GM21717 (cell line): ENCODE data around the gene USP6NL.

Experiments used
- ATAC-seq: cut with Tn5 transposase; IDR thresholded peaks from one replicate; pipeline ENCODE4 v1.9.1; 2021; ENCODE audit warnings: mild to moderate bottlenecking, moderate library complexity; ENCODE audit not compliant: unreplicated experiment

The USP6NL gene

DNA sequence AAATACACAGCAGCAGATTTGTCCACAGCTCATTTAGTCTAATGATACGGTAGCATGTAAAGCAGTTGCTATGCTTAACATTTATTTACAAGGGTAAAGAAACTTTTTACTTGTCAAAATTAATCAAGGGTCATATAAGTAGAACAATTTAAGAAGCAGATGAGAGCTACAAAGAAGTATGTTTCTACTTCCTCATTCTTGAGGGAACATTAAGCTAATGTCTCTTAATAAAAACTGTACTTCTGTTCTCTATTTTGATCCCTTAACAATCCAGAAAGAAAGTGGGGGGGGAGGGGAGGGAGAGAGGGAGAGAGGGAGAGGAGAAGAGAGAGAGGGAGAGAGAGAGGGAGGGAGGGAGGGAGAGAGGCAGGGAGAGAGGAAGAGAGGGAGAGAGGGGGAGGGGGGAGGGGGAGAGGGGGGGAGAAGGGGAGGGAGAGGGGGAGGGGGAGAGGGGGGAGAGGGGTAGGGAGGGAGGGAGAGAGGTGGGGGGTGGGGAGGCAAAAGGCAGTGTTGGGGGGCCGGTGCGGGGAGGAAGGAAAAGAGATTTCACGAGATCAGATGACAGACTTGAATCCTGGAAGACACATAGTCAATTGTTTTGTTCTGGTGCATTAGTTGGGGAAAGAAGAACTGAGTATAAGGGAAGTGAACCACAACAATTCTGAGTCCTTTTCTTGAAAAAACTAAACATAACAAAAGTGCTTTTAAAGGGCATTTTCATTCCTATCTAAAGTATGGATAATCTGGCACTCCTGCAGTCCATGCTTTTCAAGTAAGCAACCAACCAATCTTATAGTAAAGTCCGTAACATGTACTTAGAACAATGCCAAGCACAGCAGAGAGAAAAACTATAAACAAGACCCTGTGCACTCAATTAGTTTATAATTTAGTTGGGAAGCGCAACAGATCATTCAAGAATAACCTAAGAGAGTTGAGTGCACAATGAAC is 128.0 kb downstream of the USP6NL start:
- ATAC-seq, result no peak

DNA sequence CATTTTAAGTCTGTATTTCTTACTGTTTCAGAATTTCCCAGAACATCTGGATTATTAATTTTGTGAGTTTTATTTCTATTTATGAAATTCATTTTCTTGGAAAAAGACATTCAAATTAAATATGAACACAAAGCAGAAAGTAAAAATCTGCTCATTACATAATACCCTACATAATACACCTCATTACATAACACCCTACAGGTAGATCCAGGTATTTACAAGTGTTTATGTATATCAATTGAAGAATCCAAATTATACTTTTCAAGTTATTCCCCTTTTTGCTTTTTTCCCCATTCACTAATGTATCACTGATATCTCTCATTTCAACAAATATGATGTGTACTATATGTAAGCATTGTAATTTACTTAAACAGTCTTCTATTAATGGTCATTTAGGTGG is 129.1 kb downstream of the USP6NL start:
- ATAC-seq, result no peak

DNA sequence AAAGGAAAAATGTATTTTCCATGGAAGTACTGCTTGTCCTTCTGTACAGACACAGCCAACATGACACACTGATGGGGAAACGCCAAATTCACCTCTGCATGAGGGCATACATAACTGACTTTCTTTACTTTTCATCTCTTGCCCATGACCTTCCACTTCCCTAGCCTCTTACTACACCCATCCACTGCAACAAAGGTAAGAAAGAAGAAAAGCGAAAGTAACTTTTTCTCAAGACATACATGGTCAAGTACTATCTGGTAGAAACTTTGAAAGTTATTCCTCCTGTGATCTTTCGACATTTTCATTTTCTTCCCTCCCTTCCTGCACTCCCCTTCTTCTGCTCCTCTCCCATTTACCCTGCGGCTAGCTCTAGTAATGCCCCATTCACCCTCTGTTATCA is 130.8 kb downstream of the USP6NL start:
- no peak for ATAC-seq

DNA sequence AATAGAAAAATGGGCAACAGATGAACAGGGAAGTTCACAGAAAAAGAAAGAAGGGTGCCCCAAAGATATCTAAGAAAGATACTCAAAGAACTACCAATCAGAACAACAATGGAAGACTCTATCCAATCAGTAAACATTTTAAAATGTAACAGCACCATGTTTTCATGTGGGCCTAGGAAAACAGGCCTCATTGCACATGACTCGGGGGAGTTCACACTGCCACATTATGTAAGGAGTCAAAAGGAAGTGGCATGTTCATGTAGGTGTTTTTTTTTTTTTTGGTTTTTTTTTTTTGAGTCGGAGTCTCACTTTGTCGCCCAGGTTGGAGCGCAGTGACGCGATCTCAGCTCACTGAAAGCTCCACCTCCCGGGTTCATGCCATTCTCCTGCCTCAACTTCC is 132.2 kb downstream of the USP6NL start:
- no peak for ATAC-seq

DNA sequence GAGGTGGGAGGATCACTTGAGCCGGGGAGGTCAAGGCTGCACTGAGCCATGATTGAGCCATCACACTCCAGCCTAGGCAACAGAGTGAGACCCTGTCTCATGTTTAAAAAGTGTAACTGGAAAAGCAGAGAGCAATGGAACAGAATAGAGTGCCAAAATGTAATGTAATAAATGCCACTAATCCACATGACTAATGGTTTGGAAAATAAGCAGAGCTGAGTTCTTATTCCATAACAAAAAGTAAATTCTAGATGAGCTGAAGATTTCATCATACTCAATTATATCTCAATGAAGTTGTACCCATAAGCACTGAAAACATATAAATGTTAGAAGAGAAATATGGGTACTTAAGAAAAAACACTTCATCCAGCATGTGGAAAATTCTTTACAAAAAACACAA is 132.6 kb downstream of the USP6NL start:
- no peak for ATAC-seq

DNA sequence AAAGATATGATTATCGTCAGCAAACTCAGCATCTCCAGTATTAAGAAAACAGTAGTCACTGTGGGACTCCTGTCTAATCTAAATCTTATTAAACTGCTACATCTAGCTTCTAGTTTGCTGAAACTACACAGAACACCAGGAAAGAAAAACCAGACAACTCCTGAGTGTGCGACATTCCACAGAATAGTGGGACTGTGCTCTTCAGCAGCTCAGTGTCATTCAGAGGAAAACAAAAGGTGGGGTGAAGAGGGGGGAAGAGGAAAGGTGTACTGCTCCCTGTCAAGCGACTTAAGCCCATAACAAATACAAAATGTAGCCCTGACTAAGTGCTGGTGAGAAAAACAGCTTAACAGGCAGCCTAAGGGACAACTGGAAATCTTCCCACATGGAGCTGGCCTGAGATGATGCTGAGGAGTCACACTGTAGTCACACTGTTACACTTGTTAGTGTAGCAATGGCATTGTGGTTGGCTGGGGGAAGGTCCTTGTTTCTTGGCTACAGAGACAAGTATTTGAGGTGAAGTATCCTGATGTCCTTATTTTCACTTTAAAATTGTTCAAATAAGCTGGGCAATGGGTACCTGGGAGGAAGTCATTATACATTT is 135.5 kb downstream of the USP6NL start:
- no peak for ATAC-seq

DNA sequence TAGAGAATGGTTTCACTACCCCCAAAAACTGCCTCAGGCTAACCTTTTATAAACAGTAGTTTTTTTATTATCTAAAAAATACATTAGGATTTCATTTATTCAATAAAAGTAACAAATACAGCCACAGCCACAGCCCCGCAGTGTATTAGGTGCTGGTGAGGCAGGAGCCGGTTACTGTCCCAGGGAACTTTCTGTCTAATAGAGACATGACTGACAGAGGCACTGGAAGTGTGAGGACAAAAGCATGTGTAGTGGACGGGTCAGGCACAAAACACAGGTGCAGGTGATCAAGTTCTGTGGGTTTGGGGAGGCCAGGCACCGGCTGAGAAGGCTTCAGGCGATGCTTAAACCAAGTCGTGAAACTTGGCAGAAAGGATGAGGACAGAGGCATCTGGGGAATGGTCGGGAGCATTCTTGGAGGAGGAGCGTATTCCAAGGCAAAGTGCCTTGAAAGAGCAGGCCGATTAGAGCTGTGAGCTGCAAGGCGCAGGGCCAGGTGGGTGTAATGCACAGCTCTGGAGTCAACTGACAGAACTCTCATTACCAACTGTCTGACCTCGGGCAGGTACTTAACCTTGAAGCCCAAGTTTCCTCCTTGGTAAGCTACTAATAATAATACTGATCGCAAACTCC is 138.2 kb downstream of the USP6NL start:
- ATAC-seq, result no peak

DNA sequence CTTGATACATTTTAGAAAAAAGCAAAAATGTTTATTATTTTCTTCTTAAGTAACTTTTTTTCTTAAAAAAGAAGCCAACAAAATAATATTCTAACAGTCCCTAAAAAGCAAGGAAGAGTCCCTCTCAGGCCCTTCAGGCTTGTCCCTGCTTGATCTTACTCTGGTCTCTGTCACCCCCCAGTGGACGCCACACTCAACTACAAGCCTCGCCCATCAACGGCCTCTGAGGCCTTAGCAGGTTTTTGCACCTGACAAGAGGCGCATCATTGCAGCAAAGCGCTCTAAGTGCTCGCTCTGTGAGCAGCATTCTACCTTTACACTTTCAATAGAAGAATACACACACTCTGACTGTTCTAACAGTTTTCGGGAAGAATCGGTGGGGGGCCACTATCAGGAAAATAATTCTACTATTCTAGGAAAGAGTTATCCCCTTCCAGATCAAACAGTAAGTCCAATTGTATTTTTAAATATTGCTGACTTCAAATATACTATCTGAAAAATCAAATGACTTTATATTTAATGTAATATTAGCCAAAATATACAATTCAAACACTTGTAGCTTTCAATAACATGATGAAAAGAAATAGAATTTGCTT is 139.2 kb downstream of the USP6NL start:
- peak; percentile 67 for ATAC-seq

DNA sequence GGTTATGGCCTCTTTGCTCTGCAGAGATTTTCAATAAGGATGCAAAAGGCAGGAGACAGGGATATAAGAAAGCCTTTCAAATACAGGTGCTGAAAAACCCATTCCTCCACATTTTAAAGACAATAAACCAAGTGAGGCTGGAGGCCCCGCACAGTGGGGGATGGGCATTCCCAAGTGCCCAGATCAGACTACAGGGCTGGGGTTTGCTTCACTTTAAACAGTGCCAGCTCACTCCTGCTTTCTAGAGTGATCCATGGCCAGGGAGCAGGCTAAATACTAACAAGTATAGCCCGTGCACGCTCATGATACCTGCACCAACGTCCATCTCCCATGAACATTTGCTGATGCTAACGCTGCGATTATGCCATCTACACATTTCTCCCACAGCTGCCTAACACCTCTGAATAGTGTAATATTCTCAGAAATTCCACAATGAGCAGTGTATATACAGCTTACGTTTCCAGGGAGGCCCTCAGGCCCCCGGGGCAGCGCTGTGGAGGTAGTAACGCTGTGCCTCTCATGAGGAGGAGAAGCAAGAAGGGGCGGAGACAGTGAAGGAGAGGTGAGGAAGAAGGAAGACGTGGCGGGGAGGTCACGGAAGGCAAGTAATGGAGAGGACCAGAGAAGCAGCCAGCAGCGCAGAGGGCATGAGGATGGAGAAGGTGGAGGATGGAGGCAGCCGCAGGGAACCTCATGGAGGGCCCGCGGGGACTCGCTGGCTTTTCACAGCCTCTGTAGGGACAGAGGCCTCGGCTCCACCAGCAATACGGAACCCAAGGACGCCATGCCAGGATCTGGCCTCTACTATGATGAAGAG is 141.7 kb downstream of the USP6NL start:
- no peak for ATAC-seq

DNA sequence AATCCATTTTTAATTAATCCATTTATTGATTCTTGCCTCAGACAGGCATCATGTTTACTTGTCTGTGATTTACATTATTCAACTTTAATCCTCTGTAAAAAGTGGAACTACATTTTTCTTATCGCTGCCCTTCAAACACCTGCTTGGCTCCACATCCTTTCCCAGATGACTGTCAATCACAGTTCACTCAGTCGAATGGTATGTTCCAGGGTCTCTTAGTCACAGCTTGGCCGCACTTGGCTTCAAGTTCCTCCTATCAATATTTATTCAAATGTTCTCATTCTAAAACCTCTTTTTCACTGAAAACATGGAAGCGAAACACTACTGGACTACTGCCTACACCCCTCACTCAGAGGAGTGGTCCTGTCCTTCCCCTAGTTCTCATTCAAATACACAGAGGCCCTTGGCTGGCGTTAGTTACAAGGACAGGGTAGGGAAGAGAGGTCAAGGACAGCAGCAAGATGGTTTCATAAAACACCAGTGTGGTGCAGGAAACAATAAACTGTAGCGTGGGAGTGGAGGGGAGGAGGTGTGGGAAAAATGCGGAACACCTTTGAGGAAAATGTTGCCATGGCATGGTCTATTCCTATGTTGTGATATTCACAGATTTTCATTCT is 143.2 kb downstream of the USP6NL start:
- no peak for ATAC-seq

DNA sequence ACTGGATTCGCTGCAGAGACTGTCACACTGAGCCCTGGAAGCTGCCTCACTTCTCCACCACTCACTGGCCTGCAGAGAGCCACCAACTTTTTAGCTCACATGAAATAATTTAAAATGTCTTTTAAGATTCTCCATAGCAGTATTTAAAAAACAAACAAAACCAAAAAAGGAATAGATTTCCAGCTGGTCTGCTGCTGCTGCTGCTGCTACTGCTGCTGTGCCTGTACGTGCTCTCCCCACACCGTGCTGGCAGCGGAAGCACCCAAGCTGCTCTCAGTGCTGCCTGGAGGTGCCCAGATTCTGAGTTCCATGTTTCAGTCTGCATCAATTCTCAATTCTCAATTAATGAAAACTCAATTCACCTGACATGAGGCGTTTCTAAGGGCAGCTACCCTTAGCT is 146.0 kb downstream of the USP6NL start:
- no peak for ATAC-seq

DNA sequence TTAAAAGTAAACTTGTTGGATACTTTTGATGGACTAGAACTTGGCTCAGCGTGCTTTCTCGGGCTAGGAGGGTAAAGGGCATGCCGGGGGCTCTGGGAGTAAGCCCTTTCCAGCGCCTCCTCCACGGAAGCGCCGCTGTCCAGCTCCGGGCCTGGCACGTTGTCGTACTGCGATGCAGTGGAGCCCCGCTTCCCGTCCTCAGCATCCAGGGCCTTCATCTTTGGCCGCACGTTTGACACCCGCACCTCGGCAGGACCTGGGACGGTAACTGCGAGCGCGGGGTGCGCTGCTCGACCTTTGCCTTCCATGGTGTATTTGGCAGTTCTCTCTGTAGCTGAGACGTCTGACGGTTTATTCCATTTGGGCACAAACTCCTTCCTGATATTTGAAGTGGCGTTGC is 148.3 kb downstream of the USP6NL start:
- ATAC-seq, result no peak

DNA sequence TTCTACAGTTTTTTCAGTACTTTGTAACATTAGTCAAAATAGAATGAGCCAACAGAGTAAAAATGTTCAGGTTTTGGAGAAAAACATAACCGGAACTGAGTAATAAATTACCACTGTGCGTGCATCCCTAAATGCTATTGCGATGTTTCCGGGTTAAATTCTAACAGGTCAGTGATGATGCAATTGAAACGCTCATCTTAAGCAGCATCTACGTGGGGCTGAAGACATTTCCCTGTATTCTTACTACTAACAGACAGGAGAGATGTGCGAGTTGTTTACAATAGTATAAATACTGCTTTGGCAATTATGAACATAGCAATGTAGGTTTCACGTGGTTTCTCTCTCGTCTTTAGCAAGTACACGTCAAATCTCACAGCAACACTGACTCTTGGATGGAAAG is 149.4 kb downstream of the USP6NL start:
- ATAC-seq, result no peak

DNA sequence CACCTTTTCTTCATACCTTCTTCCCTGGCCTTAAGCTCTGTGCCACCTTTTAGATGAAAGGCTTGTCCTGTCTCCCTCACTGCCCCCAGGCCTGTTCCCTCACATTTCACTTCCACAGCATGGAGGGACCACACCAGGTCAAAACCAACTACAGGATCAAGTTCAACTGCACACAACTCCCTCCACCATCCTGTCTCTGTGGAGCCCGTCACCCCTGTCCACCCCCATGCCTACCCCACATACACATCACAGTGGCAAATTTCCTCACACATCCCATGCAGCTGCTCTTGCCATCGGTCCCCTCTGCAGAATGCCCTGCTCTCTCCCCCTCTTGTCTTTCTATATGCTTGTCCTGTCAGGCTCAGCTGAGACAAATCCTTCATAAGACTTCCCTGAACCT is 154.1 kb downstream of the USP6NL start:
- no peak for ATAC-seq

DNA sequence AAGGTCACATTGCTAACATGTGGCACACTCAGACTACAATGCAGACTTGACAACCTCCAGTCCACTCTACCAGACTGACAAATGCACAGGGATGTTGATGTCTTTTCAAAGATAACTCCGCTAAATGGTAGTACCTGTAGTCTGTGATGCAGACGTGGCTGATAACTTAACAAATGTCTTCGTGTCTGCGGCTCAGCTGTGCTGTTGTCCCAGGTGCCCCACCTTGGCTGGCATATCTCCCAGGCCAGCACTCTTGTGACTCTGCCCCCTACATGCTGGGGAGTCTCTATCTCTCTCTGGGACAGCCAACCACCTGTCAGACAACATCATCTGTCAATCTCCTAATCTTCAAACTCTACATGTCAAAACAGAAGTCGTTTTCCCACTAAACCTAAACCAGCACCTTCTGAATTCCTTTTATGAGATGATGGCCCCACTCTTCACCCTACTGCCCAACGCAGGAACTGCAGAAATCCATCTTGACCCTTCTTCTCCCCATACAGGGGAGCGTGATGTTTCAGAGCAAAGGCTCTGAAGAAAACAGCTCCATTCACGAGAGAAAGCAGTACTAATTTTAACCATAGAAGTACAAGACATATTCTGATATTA is 156.4 kb downstream of the USP6NL start:
- ATAC-seq, result no peak

DNA sequence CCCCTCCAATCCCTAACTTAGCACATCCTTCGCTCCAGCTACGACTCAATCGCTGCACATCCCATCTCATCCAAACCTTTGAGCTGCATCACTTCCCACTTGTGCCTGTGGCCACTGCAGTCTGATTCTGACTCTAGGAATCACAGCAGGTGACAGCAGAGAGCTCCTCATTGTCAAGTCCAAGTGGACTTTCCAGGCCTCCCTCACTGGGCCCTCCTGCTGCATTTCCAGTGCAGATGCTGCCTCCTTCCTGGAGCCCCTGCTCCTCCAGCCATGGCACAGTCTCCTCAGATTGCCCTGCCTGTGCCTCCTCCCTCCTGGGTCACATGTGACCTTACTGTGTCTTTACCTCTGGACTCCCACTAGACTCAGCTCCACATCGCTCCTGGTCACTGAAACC is 157.3 kb downstream of the USP6NL start:
- ATAC-seq, result no peak

DNA sequence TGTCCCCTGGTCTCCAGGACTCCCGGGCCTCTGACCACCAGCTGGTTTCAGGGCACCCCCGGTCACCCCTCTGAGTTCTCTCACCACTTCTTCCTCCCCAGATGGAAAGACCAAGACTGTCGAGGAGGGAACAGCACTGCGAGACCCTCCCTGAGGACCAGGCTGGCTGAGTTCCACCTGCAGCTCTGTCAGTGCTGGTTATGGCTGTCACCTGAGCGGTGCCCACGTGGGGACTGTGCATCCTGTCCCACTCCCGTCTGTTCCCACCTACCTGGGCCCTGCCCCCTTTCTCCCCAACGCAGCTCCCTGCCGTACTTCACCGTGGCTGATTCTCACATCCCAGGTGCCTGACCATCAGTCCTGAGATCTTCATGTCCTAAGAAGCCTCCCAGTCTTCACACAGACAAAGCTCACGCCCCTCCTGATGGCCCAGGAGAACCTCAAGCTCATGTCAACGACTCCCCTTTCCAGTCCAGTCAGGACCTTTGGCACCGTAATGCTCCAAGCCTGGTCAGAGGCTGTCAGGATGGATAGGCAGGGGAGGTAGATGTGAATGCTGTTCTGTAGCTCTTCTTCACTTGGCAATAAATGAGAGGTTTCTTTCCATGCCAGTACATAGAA is 159.7 kb downstream of the USP6NL start:
- no peak for ATAC-seq

DNA sequence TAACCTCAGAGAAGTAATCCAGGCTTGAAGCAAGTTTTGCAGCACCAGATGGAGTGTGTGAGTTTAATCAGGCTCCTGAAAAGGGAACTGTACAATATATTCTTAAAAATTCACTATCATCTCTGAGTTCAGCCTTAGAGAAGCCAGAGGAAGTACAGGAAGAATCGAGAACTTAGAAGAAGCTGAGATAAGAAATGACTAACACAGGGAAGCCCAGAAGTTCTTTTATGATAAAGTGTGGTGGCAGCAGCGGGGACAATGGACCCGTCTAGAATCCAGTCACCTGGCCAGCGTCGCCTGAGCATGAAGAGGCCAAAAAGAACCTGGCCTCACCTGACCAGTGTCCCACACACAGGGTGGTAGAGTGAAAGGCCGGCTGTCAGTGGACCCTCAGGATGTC is 161.0 kb downstream of the USP6NL start:
- ATAC-seq, result no peak

DNA sequence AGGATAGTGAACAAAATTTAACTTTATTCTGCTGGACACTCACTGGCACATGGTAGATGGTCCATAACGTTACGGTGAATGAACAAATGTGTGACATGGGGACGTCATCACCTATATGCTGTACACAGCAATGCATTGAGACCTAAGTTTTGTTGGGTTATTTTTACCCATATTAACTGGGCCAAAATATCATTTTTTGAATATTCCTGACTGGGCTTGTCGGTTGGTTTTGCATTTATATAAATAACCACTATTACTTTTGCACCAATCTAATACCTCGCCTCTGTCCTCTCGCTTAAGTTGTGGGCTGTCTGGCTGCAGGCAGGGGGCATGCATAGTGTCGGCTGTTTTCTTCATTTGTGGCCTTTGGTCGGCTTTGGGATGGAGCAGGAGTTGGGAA is 161.7 kb downstream of the USP6NL start:
- no peak for ATAC-seq
